ENCODE data around the gene GPBP1. TPM values are rescaled to one million over a fixed set of nuclear protein-coding genes. Genes with fewer than 3 reads are reported as not detected.

GPBP1 gene
- total RNA-seq, 1 donor from 2014 or later: 142 TPM

DNA sequence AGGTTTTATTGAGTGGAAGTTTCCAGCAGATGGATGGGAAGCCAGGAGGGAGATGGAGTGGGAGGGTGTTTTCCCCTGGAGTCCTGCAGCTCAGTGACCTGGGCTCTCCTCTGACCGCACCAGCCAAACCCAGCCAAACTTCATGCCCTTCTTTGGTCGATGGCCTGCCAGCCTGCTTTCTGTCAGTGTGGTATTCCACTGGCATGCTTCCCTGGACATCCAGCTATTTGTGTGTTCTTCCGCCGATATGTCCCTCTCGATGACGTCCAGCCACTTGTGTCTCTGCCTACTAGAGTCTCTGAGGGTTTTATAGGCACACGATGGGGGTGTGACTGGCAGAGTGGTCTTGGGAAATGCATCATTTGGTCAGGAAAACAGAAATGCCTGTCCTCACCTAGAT is 33.8 kb downstream of the GPBP1 start:
- DNase-seq: no peak
- TF ChIP-seq, protein P1, sequence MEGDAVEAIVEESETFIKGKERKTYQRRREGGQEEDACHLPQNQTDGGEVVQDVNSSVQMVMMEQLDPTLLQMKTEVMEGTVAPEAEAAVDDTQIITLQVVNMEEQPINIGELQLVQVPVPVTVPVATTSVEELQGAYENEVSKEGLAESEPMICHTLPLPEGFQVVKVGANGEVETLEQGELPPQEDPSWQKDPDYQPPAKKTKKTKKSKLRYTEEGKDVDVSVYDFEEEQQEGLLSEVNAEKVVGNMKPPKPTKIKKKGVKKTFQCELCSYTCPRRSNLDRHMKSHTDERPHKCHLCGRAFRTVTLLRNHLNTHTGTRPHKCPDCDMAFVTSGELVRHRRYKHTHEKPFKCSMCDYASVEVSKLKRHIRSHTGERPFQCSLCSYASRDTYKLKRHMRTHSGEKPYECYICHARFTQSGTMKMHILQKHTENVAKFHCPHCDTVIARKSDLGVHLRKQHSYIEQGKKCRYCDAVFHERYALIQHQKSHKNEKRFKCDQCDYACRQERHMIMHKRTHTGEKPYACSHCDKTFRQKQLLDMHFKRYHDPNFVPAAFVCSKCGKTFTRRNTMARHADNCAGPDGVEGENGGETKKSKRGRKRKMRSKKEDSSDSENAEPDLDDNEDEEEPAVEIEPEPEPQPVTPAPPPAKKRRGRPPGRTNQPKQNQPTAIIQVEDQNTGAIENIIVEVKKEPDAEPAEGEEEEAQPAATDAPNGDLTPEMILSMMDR (IDR thresholded peaks at IDR 0.05): no peak
- Mint-ChIP-seq H3K36me3 (ENCODE audit: low read depth) (peaks cover 44% of the 10 kb centered on the region), H3K9me3 (no peaks in the 10 kb centered on the region), H3K27ac (no peak overlapping the region), H3K4me3 (no peak overlapping the region), H3K4me1 (peaks cover 76% of the 10 kb centered on the region), H3K27me3 (no peaks in the 10 kb centered on the region)
- intact Hi-C loops (cut with micrococcal nuclease): loop anchor here (5.0 kb wide), 1 partner anchor 35 kb away; the partner anchor contains the start of gene GPBP1
- ATAC-seq (ENCODE audit: low read depth): no peak
- CTCF ChIA-PET: interaction anchor here (0.9 kb wide), 1 partner anchor 70 kb away, joined by 3 read pairs; no protein-coding TSS in a partner anchor
- POLR2A ChIA-PET: no interaction called here

DNA sequence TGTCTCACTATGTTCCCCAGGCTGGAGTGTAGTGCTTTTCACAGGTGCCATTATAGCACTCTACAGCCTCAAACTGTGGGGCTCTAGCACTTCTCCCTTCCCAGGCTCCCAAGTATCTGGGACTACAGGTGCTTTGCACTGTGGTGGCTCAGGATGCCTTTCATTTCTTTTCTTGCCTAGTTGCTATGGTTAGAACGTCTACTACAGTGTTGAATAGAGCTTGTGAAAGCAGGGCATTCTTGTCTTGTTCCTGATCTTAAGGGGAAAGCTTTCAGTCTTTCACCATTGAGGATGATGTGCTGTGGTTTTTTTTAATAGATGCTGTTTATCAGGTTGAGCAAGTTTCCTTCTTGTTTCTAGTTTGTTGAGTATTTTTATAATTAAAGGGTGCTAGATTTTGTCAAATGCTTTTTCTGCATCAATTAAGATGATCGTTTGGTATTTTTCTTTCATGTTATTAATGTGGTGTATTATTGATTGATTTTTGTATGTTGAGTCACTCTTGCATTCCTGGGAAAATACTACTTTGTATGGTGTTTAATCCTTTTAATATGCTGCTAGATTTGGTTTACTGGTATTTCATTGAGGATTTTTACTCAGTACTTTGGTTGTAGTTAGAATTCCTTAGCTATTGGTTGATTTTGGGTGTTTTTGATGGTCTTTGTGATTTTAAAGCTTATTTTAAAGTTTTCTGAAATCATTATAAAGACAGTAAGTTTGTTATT is 35.6 kb downstream of the GPBP1 start:
- Mint-ChIP-seq H3K4me3 (no peak overlapping the region), H3K4me1 (peaks cover 66% of the 10 kb centered on the region)

DNA sequence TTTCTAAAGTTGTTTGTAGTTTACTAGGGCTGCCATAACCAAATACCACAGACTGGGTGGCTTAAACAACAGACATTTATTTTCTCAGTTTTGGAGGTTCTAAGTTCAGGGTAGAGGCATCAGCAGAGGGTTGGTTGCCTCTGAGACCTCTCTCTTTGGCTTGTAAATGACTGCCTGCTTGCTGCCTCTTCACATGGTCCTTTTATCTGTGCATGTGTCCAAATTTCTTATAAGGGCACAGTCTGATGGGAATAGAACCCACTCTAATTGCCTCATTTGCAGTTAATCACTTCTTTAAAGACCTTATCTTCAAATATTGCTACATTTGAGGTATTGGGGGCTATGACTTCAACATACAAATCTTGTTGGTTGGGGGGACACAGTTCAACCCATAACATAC is 36.8 kb downstream of the GPBP1 start:
- intact Hi-C loops (cut with micrococcal nuclease): loop anchor here (1.0 kb wide), 1 partner anchor 11 kb away; no protein-coding TSS in a partner anchor
- POLR2A ChIA-PET: interaction anchor here (1.4 kb wide), 1 partner anchor 37 kb away, joined by 4 read pairs; no protein-coding TSS in a partner anchor
- peaks cover 57% of the 10 kb centered on the region for H3K4me1 Mint-ChIP-seq
- no peaks in the 10 kb centered on the region for H3K9me3 Mint-ChIP-seq
- H3K36me3 Mint-ChIP-seq (ENCODE audit: low read depth): peaks cover 54% of the 10 kb centered on the region
- H3K27ac Mint-ChIP-seq: peak overlapping the region; percentile 25
- H3K27me3 Mint-ChIP-seq: no peaks in the 10 kb centered on the region
- CTCF ChIA-PET: no interaction called here
- ATAC-seq (ENCODE audit: low read depth) (no peak), DNase-seq (no peak)
- no peak overlapping the region for H3K4me3 Mint-ChIP-seq
- TF ChIP-seq, protein P1 (IDR thresholded peaks at IDR 0.05): no peak

More for the DNA sequence above, 35.6 kb downstream of the GPBP1 start:
- DNase-seq (no peak), ATAC-seq (ENCODE audit: low read depth) (no peak)
- intact Hi-C loops (cut with micrococcal nuclease): loop anchor here (5.0 kb wide), 1 partner anchor 37 kb away; the partner anchor contains the start of gene GPBP1
- POLR2A ChIA-PET: interaction anchor here (0.5 kb wide), 1 partner anchor 15 kb away, joined by 3 read pairs; no protein-coding TSS in a partner anchor
- Mint-ChIP-seq H3K27ac (peak overlapping the region; percentile 25), H3K9me3 (no peaks in the 10 kb centered on the region), H3K36me3 (ENCODE audit: low read depth) (peaks cover 51% of the 10 kb centered on the region), H3K27me3 (no peaks in the 10 kb centered on the region)
- CTCF ChIA-PET: no interaction called here
- TF ChIP-seq, protein P1 (IDR thresholded peaks at IDR 0.05): no peak

DNA sequence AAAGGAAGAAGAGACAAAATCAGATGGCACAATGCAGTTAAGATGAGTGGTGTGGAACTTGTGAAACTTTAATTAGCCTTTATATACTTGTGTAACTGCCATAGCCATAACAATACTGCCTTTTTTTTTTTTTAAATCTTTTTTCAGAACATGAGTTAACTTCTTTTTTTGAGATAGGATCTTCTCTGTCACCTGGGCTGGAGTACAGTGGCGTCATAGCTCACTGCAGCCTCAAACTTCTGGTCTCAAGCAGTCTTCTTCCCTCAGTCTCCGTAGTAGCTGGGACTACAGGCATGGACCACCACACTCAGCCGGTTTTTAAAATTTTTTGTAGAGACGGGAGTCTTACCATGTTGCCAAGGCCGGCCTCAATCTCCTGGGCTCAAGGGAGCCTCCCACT is 37.2 kb downstream of the GPBP1 start:
- H3K4me1 Mint-ChIP-seq: peaks cover 57% of the 10 kb centered on the region
- CTCF ChIA-PET: no interaction called here
- intact Hi-C loops (cut with micrococcal nuclease): loop anchor here (1.0 kb wide), 1 partner anchor 10 kb away; no protein-coding TSS in a partner anchor

More for the DNA sequence above, 37.2 kb downstream of the GPBP1 start:
- no peak overlapping the region for H3K4me3 Mint-ChIP-seq
- no peak for DNase-seq
- no peaks in the 10 kb centered on the region for H3K9me3 Mint-ChIP-seq
- POLR2A ChIA-PET: interaction anchor here (1.4 kb wide), 1 partner anchor 38 kb away, joined by 4 read pairs; no protein-coding TSS in a partner anchor
- H3K27me3 Mint-ChIP-seq: no peaks in the 10 kb centered on the region
- no peak for ATAC-seq (ENCODE audit: low read depth)
- peak overlapping the region; percentile 6 for H3K27ac Mint-ChIP-seq
- peaks cover 58% of the 10 kb centered on the region for H3K36me3 Mint-ChIP-seq (ENCODE audit: low read depth)
- TF ChIP-seq, protein P1 (IDR thresholded peaks at IDR 0.05): no peak
